ENCODE measurements around the gene KCNQ2. TPM values are rescaled to one million over a fixed set of nuclear protein-coding genes. Genes with fewer than 3 reads are reported as not detected.

Gene KCNQ2
- total RNA-seq, 2 donors from 2014 or later: 0.46 to 35.6 TPM

GRCh38 chr20:63487781-63488241 is 15.4 kb upstream of the KCNQ2 start:
- intact Hi-C loops (cut with DNase I): no loop called here

GRCh38 chr20:63487116-63487764 is 14.8 kb upstream of the KCNQ2 start:
- peaks cover 13% of the 10 kb centered on the region for H3K27me3 ChIP-seq (replicated peaks; ENCODE audit: insufficient read depth)
- 45% methylated on average over 14 of the region's 14 CpGs for WGBS

More at GRCh38 chr20:63487781-63488241, 15.4 kb upstream of the KCNQ2 start:
- Histone ChIP-seq H3K4me3 (no peak overlapping the region), H3K27ac (no peak overlapping the region), H3K9me3 (no peaks in the 10 kb centered on the region), H3K36me3 (no peaks in the 10 kb centered on the region), H3K4me1 (replicated peaks) (no peaks in the 10 kb centered on the region), H3K27me3 (replicated peaks; ENCODE audit: insufficient read depth) (peaks cover 13% of the 10 kb centered on the region)
- no peak for DNase-seq (ENCODE audit: low spot score)
- WGBS: 26% methylated on average over 21 of the region's 40 CpGs
- TF ChIP-seq POLR2AphosphoS5 (IDR thresholded peaks at IDR 0.05): no peak
- TF ChIP-seq CTCF (IDR thresholded peaks at IDR 0.05): no peak
- TF ChIP-seq POLR2A (IDR thresholded peaks at IDR 0.05): no peak

GRCh38 chr20:63486300-63486855 is 13.9 kb upstream of the KCNQ2 start:
- intact Hi-C loops (cut with DNase I): no loop called here
- WGBS: 96% methylated on average over 17 of the region's 17 CpGs
- Histone ChIP-seq H3K9me3 (no peaks in the 10 kb centered on the region), H3K27ac (no peak overlapping the region), H3K4me3 (no peak overlapping the region), H3K27me3 (replicated peaks; ENCODE audit: insufficient read depth) (peaks cover 13% of the 10 kb centered on the region), H3K4me1 (replicated peaks) (no peaks in the 10 kb centered on the region), H3K36me3 (no peaks in the 10 kb centered on the region)
- DNase-seq (ENCODE audit: low spot score): no peak
- TF ChIP-seq CTCF (IDR thresholded peaks at IDR 0.05): no peak
- no peak for TF ChIP-seq POLR2A (IDR thresholded peaks at IDR 0.05)
- no peak for TF ChIP-seq POLR2AphosphoS5 (IDR thresholded peaks at IDR 0.05)

More at GRCh38 chr20:63487116-63487764, 14.8 kb upstream of the KCNQ2 start:
- TF ChIP-seq POLR2AphosphoS5 (IDR thresholded peaks at IDR 0.05) (no peak), CTCF (IDR thresholded peaks at IDR 0.05) (no peak), POLR2A (IDR thresholded peaks at IDR 0.05) (no peak)
- Histone ChIP-seq H3K27ac (no peak overlapping the region), H3K36me3 (no peaks in the 10 kb centered on the region), H3K9me3 (no peaks in the 10 kb centered on the region), H3K4me3 (no peak overlapping the region), H3K4me1 (replicated peaks) (no peaks in the 10 kb centered on the region)
- no peak for DNase-seq (ENCODE audit: low spot score)
- intact Hi-C loops (cut with DNase I): no loop called here

GRCh38 chr20:63484651-63485403 is 12.4 kb upstream of the KCNQ2 start:
- Histone ChIP-seq H3K27ac (no peak overlapping the region), H3K27me3 (replicated peaks; ENCODE audit: insufficient read depth) (peaks cover 9% of the 10 kb centered on the region), H3K4me1 (replicated peaks) (no peaks in the 10 kb centered on the region), H3K9me3 (no peaks in the 10 kb centered on the region), H3K4me3 (no peak overlapping the region), H3K36me3 (no peaks in the 10 kb centered on the region)
- intact Hi-C loops (cut with DNase I): no loop called here
- WGBS: 39% methylated on average over 11 of the region's 18 CpGs
- no peak for DNase-seq (ENCODE audit: low spot score)
- TF ChIP-seq POLR2AphosphoS5 (IDR thresholded peaks at IDR 0.05) (no peak), CTCF (IDR thresholded peaks at IDR 0.05) (no peak), POLR2A (IDR thresholded peaks at IDR 0.05) (no peak)

Data from prostate gland (tissue), 2 donors.